LNCaP clone FGC (cell line): ENCODE measurements around the gene ACP7.
"Not testable (repeated sequence)": the region's sequence is repeated elsewhere in the genome, so short reads cannot be mapped to it uniquely, and the experiment has no call there.

Source experiments
- DNase-seq: peaks from one replicate; pipeline ENCODE4 v3.0.0-alpha.2; 2011; ENCODE audit warnings: low read depth
- H3K4me3 ChIP-seq: 2 replicates; pipeline ENCODE4 v1.5.1; 2011; ENCODE audit warnings: mild to moderate bottlenecking, low read depth, low read length, control low read depth
- TF ChIP-seq, protein P1 (sequence below): IDR thresholded peaks from 2 replicates; pipeline ENCODE4 v1.5.1; 2012; ENCODE audit warnings: mild to moderate bottlenecking; ENCODE audit not compliant: control insufficient read depth, insufficient read depth; ENCODE audit errors: extremely low read depth

Gene ACP7

DNA sequence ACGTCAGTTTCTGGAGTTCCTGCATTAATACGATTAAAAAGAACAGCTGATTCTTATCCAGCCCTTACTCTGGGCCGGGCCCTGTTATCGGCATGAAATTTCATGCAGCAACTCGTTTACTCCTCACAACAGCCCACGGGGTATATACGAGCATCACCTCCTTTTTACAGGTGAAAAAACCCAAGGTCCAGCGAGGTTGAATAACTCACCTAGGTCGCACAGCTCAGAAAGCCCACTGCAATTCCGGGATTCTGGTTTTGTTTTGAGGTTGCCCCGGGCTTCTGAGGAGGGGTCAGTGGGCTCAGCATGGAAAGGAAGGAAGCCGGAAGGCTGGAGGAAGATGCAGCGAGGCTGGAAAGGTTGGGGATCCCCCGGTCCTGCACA, 577 bp upstream of the ACP7 start:
- H3K4me3 ChIP-seq, result no peak overlapping the region
- no peak for DNase-seq
- TF ChIP-seq, protein P1, sequence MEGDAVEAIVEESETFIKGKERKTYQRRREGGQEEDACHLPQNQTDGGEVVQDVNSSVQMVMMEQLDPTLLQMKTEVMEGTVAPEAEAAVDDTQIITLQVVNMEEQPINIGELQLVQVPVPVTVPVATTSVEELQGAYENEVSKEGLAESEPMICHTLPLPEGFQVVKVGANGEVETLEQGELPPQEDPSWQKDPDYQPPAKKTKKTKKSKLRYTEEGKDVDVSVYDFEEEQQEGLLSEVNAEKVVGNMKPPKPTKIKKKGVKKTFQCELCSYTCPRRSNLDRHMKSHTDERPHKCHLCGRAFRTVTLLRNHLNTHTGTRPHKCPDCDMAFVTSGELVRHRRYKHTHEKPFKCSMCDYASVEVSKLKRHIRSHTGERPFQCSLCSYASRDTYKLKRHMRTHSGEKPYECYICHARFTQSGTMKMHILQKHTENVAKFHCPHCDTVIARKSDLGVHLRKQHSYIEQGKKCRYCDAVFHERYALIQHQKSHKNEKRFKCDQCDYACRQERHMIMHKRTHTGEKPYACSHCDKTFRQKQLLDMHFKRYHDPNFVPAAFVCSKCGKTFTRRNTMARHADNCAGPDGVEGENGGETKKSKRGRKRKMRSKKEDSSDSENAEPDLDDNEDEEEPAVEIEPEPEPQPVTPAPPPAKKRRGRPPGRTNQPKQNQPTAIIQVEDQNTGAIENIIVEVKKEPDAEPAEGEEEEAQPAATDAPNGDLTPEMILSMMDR, result no peak

DNA sequence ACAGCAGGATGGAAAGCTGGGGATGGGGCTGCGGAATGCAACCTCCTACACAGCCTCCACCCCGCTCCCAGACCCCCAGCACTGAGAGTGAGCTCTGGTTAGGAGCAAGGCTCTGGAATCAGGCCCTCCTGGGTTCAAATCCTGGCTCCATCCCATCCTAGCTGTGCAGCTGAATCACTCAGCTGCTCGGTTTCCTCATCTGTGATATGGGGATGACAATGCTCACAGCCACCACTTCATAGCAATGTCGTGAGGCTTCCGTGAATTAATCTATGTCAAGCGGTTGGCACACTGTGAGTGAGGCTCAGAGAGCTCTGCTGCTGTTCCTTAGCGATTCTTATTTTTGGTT, 538 bp downstream of the ACP7 start:
- TF ChIP-seq, protein P1, result no peak
- no peak overlapping the region for H3K4me3 ChIP-seq
- DNase-seq, result no peak

DNA sequence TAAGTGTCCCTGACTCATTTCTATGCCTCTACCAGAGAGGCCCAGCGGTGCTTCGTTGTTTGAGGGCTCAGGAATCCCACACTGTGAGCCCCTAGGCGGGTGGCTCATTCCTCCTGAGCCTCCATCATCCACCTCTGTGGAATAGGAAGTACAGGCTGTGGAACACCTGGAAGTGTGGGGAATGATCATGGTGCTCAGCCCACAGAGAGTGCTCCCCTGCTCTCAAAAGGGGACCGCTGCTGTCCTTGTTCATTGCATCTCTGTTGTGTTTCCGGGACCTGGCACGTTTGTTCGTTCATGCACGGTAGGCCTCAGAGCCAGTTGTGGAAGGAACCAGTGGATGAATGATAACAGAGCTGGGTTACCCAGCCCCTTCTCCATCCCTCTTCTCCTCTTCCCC, 1.2 kb downstream of the ACP7 start:
- TF ChIP-seq, protein P1, result no peak
- DNase-seq, result no peak
- H3K4me3 ChIP-seq, result no peak overlapping the region

- DNase-seq, result no peak
- TF ChIP-seq, protein P1, result no peak
- no peak overlapping the region for H3K4me3 ChIP-seq
These were observed 2.2 kb downstream of the ACP7 start for GRCh38 chr19:39086386-39086785.

DNA sequence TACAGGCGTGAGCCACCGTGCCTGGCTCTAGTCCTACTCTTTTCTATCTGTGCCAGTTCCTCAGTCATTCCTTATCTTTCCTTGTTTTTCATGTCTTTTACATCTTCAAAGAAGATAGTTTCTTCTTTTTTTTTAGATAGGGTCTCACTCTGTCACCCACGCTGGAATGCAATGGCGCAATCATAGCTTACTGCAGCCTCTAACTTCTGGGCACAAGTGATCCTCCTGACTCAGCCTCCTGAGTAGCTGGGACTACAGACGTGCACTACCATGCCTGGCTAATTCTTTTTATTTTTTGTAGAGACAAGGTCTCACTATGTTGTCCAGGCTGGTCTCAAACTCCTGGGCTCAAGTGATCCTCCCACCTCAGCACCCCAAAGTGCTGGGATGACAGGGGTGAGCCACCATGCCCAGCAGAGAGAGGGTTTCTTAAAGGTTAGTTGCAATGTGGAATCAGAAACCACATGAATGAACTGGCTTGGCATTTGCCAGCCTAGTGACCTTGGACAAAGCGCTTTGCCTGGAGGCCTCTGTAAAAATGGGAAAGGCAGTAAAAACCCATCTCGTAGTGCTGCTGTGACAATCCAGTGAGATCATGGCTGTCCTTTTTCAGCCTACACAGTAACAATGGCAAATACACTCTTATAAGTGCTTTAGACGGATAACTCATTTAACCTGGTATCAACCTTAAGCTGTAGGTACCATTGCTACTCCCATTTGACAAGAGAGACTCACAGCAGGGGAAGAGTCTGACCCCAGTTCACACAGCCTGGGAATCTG, 3.9 kb downstream of the ACP7 start:
- H3K4me3 ChIP-seq, result no peak overlapping the region
- no peak for DNase-seq
- TF ChIP-seq, protein P1, result no peak

DNA sequence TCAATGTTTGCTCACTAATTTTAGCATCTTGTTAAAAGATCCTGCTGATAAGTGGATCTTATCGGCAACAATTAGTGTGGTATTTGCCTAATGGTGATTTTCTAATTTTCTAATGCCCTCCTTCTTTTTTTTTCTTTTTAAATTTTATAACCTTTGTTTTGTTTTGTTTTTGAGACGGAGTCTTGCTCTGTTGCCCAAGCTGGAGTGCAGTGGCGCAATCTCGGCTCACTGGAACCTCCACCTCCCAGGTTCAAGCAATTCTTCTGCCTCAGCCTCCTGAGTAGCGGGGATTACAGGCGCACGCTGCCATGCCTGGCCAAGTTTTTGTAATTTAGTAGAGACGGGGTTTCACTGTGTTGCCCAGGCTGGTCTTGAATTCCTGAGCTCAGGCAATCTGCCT, 5.8 kb downstream of the ACP7 start:
- H3K4me3 ChIP-seq, DNase-seq: not testable (repeated sequence)

- TF ChIP-seq, protein P1, result no peak
- H3K4me3 ChIP-seq, result no peak overlapping the region
- DNase-seq, result no peak
These were observed 6.7 kb downstream of the ACP7 start for GRCh38 chr19:39090881-39091280.

DNA sequence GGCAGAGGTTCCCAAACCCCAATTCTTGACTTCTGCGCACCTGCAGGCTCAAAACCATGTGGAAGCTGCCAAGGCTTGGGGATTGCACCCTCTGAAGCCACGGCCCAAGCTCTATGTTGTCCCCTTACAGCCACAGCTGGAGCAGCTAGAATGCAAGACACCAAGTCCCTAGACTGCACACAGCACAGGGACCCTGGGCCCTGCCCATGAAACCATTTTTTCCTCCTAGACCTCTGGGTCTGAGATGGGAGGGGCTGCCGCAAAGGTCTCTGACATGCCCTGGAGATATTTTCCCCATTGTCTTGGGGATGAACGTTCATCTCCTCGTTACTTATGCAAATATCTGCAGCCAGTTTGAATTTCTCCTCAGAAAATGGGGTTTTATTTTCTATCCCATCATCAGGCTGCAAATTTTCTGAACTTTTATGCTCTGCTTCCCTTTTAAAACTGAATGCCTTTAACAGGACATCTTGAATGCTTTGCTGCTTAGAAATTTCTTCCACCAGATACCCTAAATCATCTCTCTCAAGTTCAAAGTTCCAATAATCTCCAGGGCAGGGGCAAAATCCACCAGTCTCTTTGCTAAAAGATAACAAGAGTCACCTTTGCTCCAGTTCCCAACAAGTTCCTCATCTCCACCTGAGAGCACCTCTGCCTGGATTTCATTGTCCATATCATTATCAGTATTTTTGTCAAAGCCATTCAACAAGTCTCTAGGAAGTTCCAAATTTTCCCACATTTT, 11.8 kb downstream of the ACP7 start:
- not testable (repeated sequence) for H3K4me3 ChIP-seq, DNase-seq
